GM13977 (cell line): ENCODE results near the gene SHISA9.
"Not testable (repeated sequence)": the region's sequence is repeated elsewhere in the genome, so short reads cannot be mapped to it uniquely, and the experiment has no call there.

Source experiments
- DNase-seq: peaks from one replicate; pipeline ENCODE4 v3.0.0; 2012; ENCODE audit warnings: low spot score
- in situ Hi-C: fragments of 300-500 bp; cut with MboI; formaldehyde crosslinking; loops from one replicate; pipeline ENCODE4 v1.12.0; 2022; ENCODE audit warnings: low sequenced_read_pairs, low pct_unique_long_range_greater_than_20kb, mixed read lengths, inconsistent platforms; ENCODE audit not compliant: unreplicated experiment
- TF ChIP-seq, protein P1 (sequence below): IDR thresholded peaks from 2 replicates; pipeline ENCODE4 v1.5.1; 2012; ENCODE audit warnings: mild to moderate bottlenecking, control low read depth; ENCODE audit not compliant: insufficient read depth; ENCODE audit errors: extremely low read depth, missing control alignments

SHISA9 gene

DNA sequence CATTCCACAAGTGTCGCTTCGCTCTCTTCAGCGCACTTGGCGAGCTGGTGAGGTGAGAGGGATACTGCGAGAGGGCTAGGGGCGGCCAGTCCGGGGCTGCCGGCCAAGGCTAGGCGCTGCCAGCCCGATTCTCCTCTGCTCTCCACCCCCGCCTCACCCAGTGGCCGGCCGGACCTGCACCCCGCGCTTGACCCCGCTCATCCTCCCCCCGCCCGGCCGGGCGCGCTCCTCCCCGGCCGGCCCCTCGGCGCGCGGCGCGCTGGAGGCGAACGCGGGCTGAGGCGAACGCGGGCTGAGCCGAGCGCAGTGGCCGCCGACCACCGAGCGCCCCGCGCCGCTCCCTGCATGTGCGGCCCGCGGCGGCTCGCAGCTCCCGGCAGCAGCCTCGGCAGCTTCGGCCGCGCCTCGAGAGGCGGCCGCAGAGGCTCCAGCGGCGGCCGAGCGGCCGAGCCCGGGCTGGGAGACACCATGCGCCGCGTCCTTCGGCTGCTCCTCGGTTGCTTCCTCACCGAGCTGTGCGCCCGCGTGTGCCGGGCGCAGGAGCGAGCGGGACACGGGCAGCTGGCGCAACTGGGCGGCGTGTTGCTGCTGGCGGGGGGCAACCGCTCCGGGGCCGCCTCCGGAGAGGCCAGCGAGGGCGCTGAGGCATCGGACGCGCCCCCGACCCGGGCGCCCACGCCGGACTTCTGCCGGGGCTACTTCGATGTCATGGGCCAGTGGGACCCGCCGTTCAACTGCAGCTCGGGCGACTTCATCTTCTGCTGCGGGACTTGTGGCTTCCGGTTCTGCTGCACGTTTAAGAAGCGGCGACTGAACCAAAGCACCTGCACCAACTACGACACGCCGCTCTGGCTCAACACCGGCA lies at the start of gene SHISA9:
Gene SHISA9 (plus strand): TSS at position 2 of the 865 bp plus-strand sequence.
- TF ChIP-seq, protein P1, sequence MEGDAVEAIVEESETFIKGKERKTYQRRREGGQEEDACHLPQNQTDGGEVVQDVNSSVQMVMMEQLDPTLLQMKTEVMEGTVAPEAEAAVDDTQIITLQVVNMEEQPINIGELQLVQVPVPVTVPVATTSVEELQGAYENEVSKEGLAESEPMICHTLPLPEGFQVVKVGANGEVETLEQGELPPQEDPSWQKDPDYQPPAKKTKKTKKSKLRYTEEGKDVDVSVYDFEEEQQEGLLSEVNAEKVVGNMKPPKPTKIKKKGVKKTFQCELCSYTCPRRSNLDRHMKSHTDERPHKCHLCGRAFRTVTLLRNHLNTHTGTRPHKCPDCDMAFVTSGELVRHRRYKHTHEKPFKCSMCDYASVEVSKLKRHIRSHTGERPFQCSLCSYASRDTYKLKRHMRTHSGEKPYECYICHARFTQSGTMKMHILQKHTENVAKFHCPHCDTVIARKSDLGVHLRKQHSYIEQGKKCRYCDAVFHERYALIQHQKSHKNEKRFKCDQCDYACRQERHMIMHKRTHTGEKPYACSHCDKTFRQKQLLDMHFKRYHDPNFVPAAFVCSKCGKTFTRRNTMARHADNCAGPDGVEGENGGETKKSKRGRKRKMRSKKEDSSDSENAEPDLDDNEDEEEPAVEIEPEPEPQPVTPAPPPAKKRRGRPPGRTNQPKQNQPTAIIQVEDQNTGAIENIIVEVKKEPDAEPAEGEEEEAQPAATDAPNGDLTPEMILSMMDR = no peak
- DNase-seq = no peak
- in situ Hi-C loops = no loop called here

DNA sequence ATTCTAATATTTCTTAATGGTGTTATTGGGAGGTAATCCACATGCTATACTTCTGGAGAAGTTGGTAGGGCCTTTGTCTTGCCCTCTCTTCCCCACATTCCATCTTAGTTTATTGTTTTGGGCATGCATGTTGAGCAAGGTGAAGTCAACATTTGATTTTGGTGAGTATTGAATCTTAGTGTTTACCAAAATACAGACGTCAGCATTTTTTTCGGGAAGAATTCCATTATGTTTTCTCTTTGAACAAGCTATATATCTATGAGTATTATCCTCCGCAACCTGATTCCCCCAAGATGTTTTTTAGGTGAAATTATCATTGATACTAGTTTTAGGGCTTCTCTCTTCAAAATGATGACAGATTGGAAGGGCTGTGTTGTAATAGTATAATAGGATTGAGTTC lies 47.4 kb upstream of the SHISA9 start:
- DNase-seq = no peak
- in situ Hi-C loops = no loop called here
- TF ChIP-seq, protein P1 = no peak

GRCh38 chr16:12857435-12857834 lies 44.0 kb upstream of the SHISA9 start:
- in situ Hi-C loops, DNase-seq: not testable (repeated sequence)

DNA sequence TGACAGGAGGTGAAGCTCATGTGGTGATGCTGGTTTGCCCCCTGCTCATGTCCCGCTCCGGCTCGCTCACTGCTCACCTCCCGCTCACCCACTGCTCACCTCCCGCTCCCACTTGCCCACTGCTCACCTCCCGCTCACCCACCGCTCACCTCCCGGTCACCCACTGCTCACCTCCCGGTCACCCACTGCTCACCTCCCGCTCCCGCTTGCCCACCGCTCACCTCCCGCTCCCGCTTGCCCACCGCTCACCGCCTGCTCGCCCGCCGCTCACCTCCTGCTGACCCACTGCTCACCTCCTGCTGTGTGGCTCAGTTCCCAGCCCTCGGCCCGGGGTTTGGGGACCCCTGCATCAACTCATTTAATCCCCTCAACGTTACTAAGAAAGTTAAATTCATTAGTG lies 39.1 kb upstream of the SHISA9 start:
- DNase-seq = no peak

DNA sequence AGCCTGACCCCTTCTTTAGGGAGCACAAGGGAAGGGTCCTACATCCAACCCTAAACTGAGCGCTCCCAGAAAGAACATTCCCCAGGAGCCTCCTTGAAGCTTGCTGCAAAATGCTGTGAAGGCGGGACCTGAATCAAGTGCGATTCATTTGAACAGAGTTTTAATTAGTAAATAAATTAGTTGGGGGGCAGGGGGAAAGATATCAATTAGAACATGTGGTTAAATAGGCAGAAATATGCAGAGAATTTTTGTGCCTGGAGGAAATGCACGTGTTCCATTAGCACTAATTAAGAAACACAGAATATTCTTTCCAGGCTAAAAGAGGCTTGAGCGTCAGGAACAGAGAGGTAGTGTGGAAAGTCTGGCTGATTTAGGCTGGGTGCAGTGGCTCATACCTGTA lies 38.5 kb upstream of the SHISA9 start:
- no peak for DNase-seq
- TF ChIP-seq, protein P1 = no peak
- in situ Hi-C loops = no loop called here

More for the DNA sequence above, 39.1 kb upstream of the SHISA9 start:
- in situ Hi-C loops = no loop called here
- TF ChIP-seq, protein P1 = no peak

GRCh38 chr16:12866981-12867551 lies 34.3 kb upstream of the SHISA9 start:
- in situ Hi-C loops = no loop called here
- DNase-seq = no peak
- TF ChIP-seq, protein P1 = no peak

GRCh38 chr16:12868169-12868568 lies 33.2 kb upstream of the SHISA9 start:
- TF ChIP-seq, protein P1 = no peak
- in situ Hi-C loops = no loop called here
- no peak for DNase-seq
